ENCODE results near the gene AEBP1.

Gene AEBP1

DNA sequence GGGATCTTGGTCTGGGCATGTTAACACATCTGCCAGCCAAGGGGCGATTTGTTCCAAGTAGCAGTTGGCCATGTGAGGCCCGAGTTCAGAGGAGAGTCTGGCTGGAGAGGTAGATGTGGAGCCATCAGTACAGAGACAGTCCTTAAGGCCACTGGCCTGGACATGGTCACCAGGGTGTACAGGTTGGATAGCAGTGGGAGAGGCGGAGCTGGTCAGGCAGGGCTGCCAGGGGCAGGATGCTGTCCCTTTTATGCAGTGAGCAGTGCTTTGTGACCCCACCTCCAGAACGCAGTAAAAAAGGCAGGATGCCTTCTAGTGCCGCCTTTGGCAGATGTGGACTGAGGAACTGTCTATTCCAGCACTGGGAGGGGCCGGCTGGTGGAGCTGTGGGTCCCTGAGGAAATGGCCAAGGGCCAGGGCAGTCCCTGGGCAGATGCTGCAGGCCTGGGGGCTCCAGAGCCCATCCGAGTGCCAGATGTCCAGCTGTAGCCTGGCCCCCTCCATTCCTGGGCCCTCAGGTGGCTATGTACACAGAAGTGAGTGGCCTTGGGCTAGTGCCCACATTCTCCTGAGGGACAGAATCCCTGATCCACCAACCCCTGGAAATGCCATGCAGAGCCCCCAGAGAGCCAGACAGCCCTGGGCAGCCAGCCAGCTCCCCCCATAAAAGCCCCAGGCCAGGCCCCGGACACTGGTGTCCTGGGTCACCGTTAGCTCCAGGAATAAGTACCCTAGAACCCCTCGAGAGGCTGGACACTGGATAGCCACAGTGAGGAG, 54.1 kb downstream of the AEBP1 start:
- no peak for DNase-seq

DNA sequence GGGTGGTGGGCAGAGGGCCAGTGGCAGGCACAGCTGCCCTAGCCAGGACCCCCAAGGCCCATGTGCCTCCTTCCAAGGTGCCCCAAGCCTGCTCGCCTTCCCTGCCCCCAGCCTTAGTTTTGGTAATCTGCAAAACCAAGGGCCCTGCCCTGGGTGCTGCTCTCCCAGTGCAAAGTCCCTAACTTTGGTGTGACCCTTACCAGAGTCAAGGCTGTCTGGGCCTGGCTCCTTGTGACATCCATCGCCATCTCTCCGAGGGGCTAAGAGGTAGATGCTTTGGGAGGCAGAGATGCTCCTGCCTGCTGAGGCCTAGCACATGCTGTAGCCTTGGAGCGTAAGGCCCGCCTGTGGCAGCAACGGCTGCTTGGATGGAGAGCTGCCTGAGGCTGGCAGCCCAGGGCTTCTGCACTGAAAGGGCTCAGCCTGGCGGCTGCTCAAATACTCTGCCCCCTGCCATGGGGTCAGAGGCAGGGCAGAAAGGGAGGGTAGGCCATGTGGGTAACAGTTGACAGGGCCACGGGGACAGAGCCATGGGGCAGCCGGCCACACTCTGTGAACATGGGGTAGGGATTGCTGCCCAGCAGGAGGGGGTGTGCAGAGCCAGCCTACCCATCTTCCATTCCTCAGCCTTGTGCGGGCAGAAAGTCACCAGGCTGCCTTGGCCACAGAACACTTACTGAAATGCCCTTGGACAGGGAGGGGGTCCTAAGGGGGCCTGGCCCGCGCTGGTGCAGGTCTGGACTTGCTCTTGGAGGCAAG, 54.9 kb downstream of the AEBP1 start:
- no peak for DNase-seq

DNA sequence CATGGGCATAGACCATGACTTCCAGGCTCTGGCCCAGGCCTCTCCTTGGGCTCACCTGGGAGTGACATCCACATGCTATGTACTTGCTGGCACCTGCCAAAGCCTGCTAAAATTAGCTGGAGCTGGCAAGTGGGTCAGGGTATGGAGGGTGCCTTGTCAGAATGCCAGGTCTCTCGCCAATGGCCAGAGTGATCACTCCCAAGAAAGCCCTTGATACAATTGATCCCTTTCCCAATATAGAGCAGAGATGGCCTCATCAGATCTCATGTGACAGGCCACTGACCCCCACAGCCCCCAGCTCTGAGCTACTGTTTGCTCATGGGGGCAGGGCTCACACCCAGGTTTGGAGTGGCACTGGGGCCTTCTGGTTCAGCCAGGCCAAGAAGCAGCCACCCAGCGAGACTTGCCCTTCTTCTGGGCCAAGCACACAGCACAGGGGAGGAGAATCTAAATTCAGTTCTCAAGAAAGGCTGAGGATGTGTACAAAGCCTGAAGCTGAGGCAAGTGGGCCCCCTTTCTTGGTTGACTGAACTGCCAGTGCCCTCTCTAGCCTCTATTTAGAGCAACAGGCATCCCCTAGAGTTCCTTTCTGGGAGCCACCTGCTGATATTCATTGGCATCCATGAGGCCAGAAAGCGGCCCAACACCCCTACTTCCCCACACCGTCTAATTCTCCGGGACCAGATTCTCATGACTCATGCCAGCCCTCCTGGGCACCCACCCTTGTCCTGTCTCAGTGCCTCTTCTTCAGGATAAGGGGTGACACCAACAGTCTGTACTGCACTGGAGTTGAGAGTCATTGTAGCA, 55.9 kb downstream of the AEBP1 start:
- DNase-seq: no peak

DNA sequence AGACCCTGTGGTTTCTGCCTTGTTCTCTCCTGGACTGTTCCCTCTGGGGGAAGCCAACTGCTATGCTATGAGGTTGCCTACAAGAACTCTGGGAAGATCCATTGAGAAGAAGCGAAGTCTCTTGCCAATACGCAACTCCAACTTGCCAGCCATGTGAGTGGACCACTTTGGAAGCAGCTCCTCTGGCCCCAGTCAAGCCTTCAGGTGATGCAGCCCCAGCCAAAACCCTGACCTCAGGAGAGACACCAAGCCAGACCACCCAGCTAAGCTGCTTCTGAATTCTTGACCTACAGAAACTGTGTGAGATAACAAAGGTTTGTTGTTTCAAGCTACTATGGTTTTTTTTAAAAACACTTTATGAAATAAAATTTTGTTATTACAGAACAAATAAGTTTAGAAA, 57.2 kb downstream of the AEBP1 start:
- DNase-seq: no peak

DNA sequence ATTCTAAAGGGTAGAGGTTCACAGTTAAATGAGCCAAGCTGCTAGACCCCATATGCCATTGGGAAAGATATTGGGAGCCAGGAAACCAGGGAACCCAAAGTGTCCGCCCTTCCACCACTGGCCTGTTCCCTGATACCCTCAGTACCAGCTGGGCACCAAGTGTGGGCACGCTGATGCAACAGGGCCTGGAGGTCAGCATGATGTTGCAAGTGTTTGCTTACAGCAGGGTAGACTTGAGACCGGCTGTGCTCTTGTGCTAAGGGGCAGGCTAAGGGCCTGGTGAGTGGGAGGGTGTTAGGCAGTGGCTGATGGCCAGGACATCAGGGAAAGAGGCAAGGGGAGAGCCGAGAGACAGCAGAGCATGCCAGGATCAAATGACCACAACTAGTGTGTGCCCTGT, 58.0 kb downstream of the AEBP1 start:
- no peak for DNase-seq

DNA sequence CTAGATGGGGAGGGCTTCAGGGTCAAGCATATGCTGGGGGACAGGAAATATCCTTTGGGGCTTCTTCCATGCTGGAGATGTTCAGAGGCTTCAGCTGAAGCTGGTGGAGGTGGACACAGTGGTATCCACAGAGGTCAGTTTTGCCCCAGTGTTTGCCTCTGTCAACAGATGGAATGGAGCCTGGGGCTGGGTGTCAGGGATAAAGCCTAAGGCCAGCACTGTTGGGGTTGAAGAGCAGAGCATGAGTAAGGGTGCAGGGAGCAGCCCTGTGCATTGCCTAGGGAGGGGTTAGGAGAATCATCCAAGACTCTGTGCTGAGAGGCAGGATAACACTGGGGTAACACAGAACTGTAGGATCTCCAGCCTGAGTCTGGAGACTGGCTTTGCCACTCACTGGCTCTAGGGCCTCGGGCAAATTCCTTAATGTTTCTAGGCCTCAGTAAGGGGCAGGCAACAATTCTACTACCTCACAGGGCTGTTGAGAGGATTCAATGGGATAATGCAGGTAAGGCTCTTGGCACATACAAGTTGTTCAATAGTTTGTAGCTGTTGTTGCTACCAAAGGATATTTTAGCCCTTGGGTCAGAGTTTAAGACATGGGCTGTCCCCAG, 58.7 kb downstream of the AEBP1 start:
- DNase-seq: no peak

DNA sequence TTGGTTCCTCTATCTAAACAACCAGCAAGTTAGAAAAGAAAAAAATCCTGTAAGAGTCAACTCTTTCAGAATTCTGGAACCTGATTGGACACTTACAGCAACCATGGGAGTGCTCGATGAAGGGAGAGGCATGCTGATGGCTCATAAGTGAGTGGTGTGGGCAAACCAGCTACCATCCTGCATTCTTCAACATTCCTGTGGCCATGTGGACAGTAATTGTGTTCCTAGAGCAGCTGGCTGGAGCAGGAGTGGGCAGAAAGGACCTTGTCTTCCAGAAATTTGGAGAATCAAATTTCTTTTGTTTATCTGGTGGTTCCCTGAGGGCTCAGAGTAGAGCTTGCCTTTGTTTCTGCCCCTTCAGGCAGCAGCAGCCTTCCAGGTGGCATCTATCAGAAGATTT, 59.4 kb downstream of the AEBP1 start:
- DNase-seq: no peak

All from hematopoietic multipotent progenitor cell treated with erythropoietin and hydrocortisone succinate and interleukin-3 and kit ligand, for 4 days (in vitro differentiated cells).